ENCODE measurements around the gene SP140L. TPM values are rescaled to one million over a fixed set of nuclear protein-coding genes. Genes with fewer than 3 reads are reported as not detected.

The SP140L gene
- total and polyA plus RNA-seq, 2 donors (not counting 1 experiment from before 2014, with no cell fraction given): 94.6 to 154 TPM

DNA sequence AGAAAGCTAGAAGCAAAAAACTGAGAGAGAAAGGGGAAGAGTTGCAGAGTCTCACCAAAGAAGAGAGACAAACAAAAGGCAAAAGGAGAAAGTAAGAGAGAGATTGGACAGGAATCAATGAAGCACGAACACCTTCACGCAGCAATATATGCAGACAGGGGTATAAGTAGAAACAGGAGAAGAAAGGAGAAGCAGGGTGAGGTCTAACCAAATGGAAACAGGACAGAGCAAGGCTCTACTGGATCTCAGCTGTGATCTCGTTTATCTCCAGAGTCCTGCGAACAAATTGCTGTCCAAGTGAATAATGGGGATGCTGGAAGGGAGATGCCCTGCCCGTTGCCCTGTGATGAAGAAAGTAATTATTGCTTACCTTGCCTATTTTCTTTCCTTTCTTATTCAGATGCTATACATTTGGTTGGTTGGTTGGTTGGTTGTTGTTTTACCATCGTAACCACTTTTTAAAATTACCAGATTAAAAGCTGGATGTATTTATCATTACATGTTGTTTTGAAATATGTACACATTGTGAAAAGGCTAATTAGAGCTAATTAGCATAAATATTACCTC is 123.0 kb downstream of the SP140L start:
- intact Hi-C loops (cut with micrococcal nuclease): loop anchor here (1.0 to 5.0 kb wide), 7 partner anchors 7 to 241 kb away; partner anchors contain the start of gene SP140
- H3K9ac ChIP-seq (ENCODE audit: low read length): peak overlapping the region; percentile 30
- CTCF ChIA-PET: no interaction called here
- H3K27me3 Mint-ChIP-seq: no peaks in the 10 kb centered on the region
- peaks cover 7 to 19% (median 12%) of the 10 kb centered on the region in 3 donors for H3K9me3 ChIP-seq (ENCODE audit: control extremely low read depth in 1 of 3, control insufficient read depth in 2 of 3, insufficient read depth in 1 of 3, low read length in 2 of 3)
- peaks cover 65 to 85% of the 10 kb centered on the region in 2 donors for H3K4me1 ChIP-seq (ENCODE audit: control insufficient read depth in 2 of 2, insufficient read depth in 2 of 2, low read length in 2 of 2)
- peak overlapping the region; percentile 98 to 99 for H3K27ac ChIP-seq (ENCODE audit: low read length in 2 of 2)
- POLR2A ChIA-PET: no interaction called here
- WGBS (ENCODE audit: insufficient coverage): 67% methylated on average over 1 of the region's 6 CpGs
- no peaks in the 10 kb centered on the region for H3K9me3 Mint-ChIP-seq (ENCODE audit: insufficient read depth)
- no peak overlapping the region for H2AFZ ChIP-seq (ENCODE audit: insufficient read depth, low read depth, low read length, poor library complexity, severe bottlenecking)
- peaks cover 80% of the 10 kb centered on the region for H3K79me2 ChIP-seq (ENCODE audit: control insufficient read depth, insufficient read depth, low read length)
- H3K4me3 Mint-ChIP-seq: peak overlapping the region; percentile 18
- DNase-seq: no peak
- peak overlapping the region in 2 of 5 experiments; percentile 11 to 12 for H3K4me3 ChIP-seq (ENCODE audit: control extremely low read depth in 1 of 5, extremely low read depth in 1 of 5, insufficient read depth in 1 of 5, low read depth in 2 of 5, low read length in 4 of 5)
- H3K27me3 ChIP-seq (replicated peaks in 1 of 4; ENCODE audit: control extremely low read depth in 1 of 4, control insufficient read depth in 3 of 4, insufficient read depth in 4 of 4, low read length in 3 of 4): no peaks in the 10 kb centered on the region
- peak overlapping the region; percentile 69 for H3K4me2 ChIP-seq (replicated peaks; ENCODE audit: low read depth, low read length, poor library complexity, severe bottlenecking)
- peak overlapping the region; percentile 97 for H3K27ac Mint-ChIP-seq
- H3K4me1 Mint-ChIP-seq: peaks cover 86% of the 10 kb centered on the region
- TF ChIP-seq, protein P1, sequence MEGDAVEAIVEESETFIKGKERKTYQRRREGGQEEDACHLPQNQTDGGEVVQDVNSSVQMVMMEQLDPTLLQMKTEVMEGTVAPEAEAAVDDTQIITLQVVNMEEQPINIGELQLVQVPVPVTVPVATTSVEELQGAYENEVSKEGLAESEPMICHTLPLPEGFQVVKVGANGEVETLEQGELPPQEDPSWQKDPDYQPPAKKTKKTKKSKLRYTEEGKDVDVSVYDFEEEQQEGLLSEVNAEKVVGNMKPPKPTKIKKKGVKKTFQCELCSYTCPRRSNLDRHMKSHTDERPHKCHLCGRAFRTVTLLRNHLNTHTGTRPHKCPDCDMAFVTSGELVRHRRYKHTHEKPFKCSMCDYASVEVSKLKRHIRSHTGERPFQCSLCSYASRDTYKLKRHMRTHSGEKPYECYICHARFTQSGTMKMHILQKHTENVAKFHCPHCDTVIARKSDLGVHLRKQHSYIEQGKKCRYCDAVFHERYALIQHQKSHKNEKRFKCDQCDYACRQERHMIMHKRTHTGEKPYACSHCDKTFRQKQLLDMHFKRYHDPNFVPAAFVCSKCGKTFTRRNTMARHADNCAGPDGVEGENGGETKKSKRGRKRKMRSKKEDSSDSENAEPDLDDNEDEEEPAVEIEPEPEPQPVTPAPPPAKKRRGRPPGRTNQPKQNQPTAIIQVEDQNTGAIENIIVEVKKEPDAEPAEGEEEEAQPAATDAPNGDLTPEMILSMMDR (IDR thresholded peaks at IDR 0.05): no peak
- TF ChIP-seq EZH2 (IDR thresholded peaks at IDR 0.05; ENCODE audit: borderline replicate concordance, insufficient read depth, low read depth, low read length, poor library complexity, severe bottlenecking): no peak
- no peaks in the 10 kb centered on the region for H4K20me1 ChIP-seq (ENCODE audit: control insufficient read depth, insufficient read depth, low read length, poor library complexity, severe bottlenecking)
- H3K36me3 ChIP-seq (replicated peaks in 1 of 2; ENCODE audit: control extremely low read depth in 1 of 2, control insufficient read depth in 1 of 2, extremely low read depth in 1 of 2, insufficient read depth in 2 of 2, low read length in 1 of 2): peaks cover 7 to 95% of the 10 kb centered on the region in 2 experiments
- no peak for ATAC-seq (ENCODE audit: low read depth)

DNA sequence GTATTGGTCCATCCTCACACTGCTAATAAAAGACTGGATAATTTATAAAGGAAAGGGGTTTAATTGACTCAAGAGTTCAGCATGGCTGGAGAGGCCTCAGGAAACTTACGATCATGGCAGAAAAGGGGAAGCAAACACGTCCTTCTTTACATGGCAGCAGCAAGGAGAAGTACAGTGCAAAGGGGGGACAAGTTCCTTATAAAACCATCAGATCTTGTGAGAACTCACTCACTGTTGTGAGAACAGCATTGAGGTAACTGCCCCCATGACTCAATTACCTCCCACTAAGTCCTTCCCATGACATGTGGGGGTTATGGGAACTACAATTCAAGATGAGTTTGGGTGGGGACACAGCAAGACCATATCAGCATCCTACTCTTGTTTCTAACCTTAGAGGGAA is 126.0 kb downstream of the SP140L start:
- no peak for DNase-seq
- Histone ChIP-seq H3K4me1 (ENCODE audit: control insufficient read depth in 2 of 2, insufficient read depth in 2 of 2, low read length in 2 of 2) (peaks cover 55 to 82% of the 10 kb centered on the region in 2 donors), H3K9ac (ENCODE audit: low read length) (no peak overlapping the region), H4K20me1 (ENCODE audit: control insufficient read depth, insufficient read depth, low read length, poor library complexity, severe bottlenecking) (no peaks in the 10 kb centered on the region), H2AFZ (ENCODE audit: insufficient read depth, low read depth, low read length, poor library complexity, severe bottlenecking) (no peak overlapping the region), H3K9me3 (ENCODE audit: control extremely low read depth in 1 of 3, control insufficient read depth in 2 of 3, insufficient read depth in 1 of 3, low read length in 2 of 3) (peaks cover 10 to 19% (median 15%) of the 10 kb centered on the region in 3 donors), H3K79me2 (ENCODE audit: control insufficient read depth, insufficient read depth, low read length) (peaks cover 85% of the 10 kb centered on the region), H3K4me2 (replicated peaks; ENCODE audit: low read depth, low read length, poor library complexity, severe bottlenecking) (no peak overlapping the region), H3K27ac (ENCODE audit: low read length in 2 of 2) (peak overlapping the region; percentile 45 to 98), H3K36me3 (replicated peaks in 1 of 2; ENCODE audit: control extremely low read depth in 1 of 2, control insufficient read depth in 1 of 2, extremely low read depth in 1 of 2, insufficient read depth in 2 of 2, low read length in 1 of 2) (peaks cover 10 to 93% of the 10 kb centered on the region in 2 experiments), H3K4me3 (ENCODE audit: control extremely low read depth in 1 of 5, extremely low read depth in 1 of 5, insufficient read depth in 1 of 5, low read depth in 2 of 5, low read length in 4 of 5) (no peak overlapping the region), H3K27me3 (replicated peaks in 1 of 4; ENCODE audit: control extremely low read depth in 1 of 4, control insufficient read depth in 3 of 4, insufficient read depth in 4 of 4, low read length in 3 of 4) (no peaks in the 10 kb centered on the region)
- H3K4me1 Mint-ChIP-seq: peaks cover 84% of the 10 kb centered on the region
- no peak for TF ChIP-seq EZH2 (IDR thresholded peaks at IDR 0.05; ENCODE audit: borderline replicate concordance, insufficient read depth, low read depth, low read length, poor library complexity, severe bottlenecking)
- TF ChIP-seq, protein P1 (IDR thresholded peaks at IDR 0.05): no peak
- intact Hi-C loops (cut with micrococcal nuclease): no loop called here
- no peaks in the 10 kb centered on the region for H3K27me3 Mint-ChIP-seq
- H3K27ac Mint-ChIP-seq: peak overlapping the region; percentile 74
- no peak overlapping the region for H3K4me3 Mint-ChIP-seq
- ATAC-seq (ENCODE audit: low read depth): no peak
- 0% methylated on average over 2 of the region's 2 CpGs for WGBS (ENCODE audit: insufficient coverage)
- H3K9me3 Mint-ChIP-seq (ENCODE audit: insufficient read depth): peaks cover 4% of the 10 kb centered on the region
- CTCF ChIA-PET: no interaction called here
- POLR2A ChIA-PET: no interaction called here

Measured in B cell (primary cell).